ENCODE measurements around the gene THSD4.
"Not testable (repeated sequence)": the region's sequence is repeated elsewhere in the genome, so short reads cannot be mapped to it uniquely, and the experiment has no call there.

The THSD4 gene

GRCh38 chr15:71259866-71260265 is 144.6 kb downstream of the THSD4 start:
- DNase-seq (ENCODE audit: low read depth in 2 of 2): no peak

GRCh38 chr15:71261418-71261817 is 146.1 kb downstream of the THSD4 start:
- no peak for DNase-seq (ENCODE audit: low read depth in 2 of 2)

- DNase-seq (ENCODE audit: low read depth in 2 of 2): no peak
Observed at GRCh38 chr15:71261909-71262308, 146.6 kb downstream of the THSD4 start.

GRCh38 chr15:71262599-71262998 is 147.3 kb downstream of the THSD4 start:
- no peak for DNase-seq (ENCODE audit: low read depth in 2 of 2)

GRCh38 chr15:71265606-71266005 is 150.3 kb downstream of the THSD4 start:
- not testable (repeated sequence) for DNase-seq (ENCODE audit: low read depth in 2 of 2)

- DNase-seq (ENCODE audit: low read depth in 2 of 2): no peak
Observed at GRCh38 chr15:71271327-71271726, 156.1 kb downstream of the THSD4 start.

- DNase-seq (ENCODE audit: low read depth in 2 of 2): no peak
Observed at GRCh38 chr15:71272932-71273331, 157.7 kb downstream of the THSD4 start.

GRCh38 chr15:71273731-71274447 is 158.6 kb downstream of the THSD4 start:
- DNase-seq (ENCODE audit: low read depth in 2 of 2): no peak

GRCh38 chr15:71274448-71274798 is 159.2 kb downstream of the THSD4 start:
- DNase-seq (ENCODE audit: low read depth in 2 of 2): no peak

- DNase-seq (ENCODE audit: low read depth in 2 of 2): no peak
Observed at GRCh38 chr15:71275098-71275497, 159.8 kb downstream of the THSD4 start.

- no peak for DNase-seq (ENCODE audit: low read depth in 2 of 2)
Observed at GRCh38 chr15:71275566-71276335, 160.5 kb downstream of the THSD4 start.

GRCh38 chr15:71276336-71276665 is 161.0 kb downstream of the THSD4 start:
- no peak for DNase-seq (ENCODE audit: low read depth in 2 of 2)

- no peak for DNase-seq (ENCODE audit: low read depth in 2 of 2)
Observed at GRCh38 chr15:71278989-71279756, 163.9 kb downstream of the THSD4 start.

GRCh38 chr15:71279757-71280141 is 164.5 kb downstream of the THSD4 start:
- no peak for DNase-seq (ENCODE audit: low read depth in 2 of 2)

GRCh38 chr15:71280206-71280605 is 164.9 kb downstream of the THSD4 start:
- no peak for DNase-seq (ENCODE audit: low read depth in 2 of 2)

GRCh38 chr15:71281256-71281655 is 166.0 kb downstream of the THSD4 start:
- no peak for DNase-seq (ENCODE audit: low read depth in 2 of 2)

GRCh38 chr15:71282076-71282475 is 166.8 kb downstream of the THSD4 start:
- DNase-seq (ENCODE audit: low read depth in 2 of 2): no peak

GRCh38 chr15:71288348-71288955 is 173.2 kb downstream of the THSD4 start:
- no peak for DNase-seq (ENCODE audit: low read depth in 2 of 2)

GRCh38 chr15:71290002-71290401 is 174.7 kb downstream of the THSD4 start:
- no peak for DNase-seq (ENCODE audit: low read depth in 2 of 2)

- no peak for DNase-seq (ENCODE audit: low read depth in 2 of 2)
Observed at GRCh38 chr15:71290881-71291635, 175.8 kb downstream of the THSD4 start.

- DNase-seq (ENCODE audit: low read depth in 2 of 2): no peak
Observed at GRCh38 chr15:71291723-71292122, 176.5 kb downstream of the THSD4 start.

- DNase-seq (ENCODE audit: low read depth in 2 of 2): no peak
Observed at GRCh38 chr15:71293723-71294122, 178.5 kb downstream of the THSD4 start.

Measured in stimulated activated CD4-positive, alpha-beta T cell treated with anti-CD3 and anti-CD28 coated beads, Interleukin-1b, Interleukin-23, amount 100 ng/mL, for 1 hour (primary cell).